Daoy (cell line): ENCODE results near the gene SUPT16H. TPM values are rescaled to one million over a fixed set of nuclear protein-coding genes. Genes with fewer than 3 reads are reported as not detected.
"Not testable (repeated sequence)": the region's sequence is repeated elsewhere in the genome, so short reads cannot be mapped to it uniquely, and the experiment has no call there.

ENCODE experiments used
- DNase-seq: peaks from one replicate; pipeline ENCODE4 v3.0.0-alpha.2; 2015; ENCODE audit warnings: low read depth
- total RNA-seq: library from RNA; depleted of rRNA; stranded (reverse); fragments of >200 nt; shearing (Covaris generic); gene quantifications from 2 replicates; pipeline ENCODE4 v1.2.3, GENCODE V29; 2014

SUPT16H gene
- total RNA-seq, 1 experiment from 2014 or later = 201 TPM

DNA sequence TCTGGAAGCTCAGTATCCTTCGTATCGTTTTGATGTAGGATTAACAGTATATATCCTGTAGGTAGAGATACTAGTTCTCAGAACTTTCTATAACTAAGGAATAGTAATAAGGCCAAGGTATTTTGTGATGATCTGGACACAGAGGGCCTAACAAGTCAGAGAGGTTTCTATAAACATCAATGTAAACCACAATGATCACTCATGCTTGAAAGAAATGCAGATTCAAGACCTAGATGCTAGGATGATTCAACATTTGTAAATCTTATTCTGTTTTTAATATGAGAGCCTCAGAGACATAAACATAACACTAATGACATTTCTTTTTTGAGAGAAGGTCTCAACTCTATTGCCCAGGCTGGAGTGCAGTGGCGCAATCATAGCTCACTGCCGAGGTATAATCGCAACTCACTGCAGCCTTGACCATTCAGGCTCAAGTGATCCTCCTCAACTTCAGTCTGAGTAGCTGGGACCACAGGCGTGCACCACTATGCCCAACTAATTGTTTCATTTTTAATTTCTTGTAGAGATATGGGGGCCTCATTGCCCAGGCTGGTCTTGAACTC, 16.2 kb downstream of the SUPT16H start:
- DNase-seq = no peak

DNA sequence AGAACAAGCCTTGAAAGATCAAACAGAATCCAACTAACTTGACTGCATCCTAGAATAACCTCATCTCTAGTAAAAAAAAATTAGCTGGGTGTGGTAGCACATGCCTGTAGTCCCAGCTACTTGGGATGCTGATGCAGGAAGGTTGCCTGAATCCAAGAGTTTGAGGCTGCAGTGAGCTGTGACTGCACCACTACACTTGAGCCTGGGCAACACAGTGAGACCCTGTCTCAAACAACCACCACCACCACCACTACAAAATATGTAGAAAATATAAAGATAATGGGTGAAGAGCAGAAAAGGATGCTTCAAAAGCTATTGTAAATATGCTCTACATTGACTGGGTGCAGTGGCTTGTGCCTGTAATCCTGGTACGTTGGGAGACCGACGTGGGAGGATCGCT, 27.3 kb downstream of the SUPT16H start:
- DNase-seq = no peak

DNA sequence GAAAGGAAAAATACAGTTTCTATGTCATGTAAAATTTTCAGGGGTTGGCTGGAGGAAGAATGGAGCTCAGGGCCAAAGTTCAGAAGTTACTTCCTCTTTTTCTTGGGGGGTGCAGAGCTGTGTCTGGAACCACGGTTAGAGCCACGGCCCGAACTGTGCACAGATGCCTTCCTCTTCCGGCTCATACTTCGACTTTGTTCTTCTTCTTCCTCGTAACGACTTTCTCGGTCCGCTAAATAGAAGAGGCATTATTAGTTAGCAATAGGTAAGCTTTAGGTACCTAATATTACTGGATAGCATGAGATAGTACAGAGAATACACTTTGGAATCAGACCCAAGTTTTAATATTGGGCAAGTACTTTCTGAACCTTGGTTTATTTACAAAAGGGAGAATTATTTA, 31.2 kb downstream of the SUPT16H start:
- no peak for DNase-seq

DNA sequence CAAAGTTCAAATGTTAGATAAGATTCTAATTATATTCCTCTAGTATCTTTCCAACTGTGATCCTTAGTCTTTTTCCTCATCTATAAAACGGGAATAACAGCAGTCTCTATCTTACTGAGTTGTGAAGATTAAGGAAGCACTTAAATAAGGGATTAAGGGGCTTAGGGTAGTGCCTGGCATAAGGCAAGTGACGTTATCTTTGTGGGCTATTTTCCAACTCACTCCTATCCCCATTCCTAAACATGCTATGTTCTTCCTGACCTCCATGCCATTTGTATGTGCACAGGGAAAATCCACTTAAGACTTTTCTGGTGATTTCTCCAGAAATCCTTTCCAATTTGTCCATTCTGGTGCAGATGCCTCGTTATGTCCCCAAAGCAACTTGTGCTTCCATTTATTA, 33.3 kb downstream of the SUPT16H start:
- DNase-seq = no peak

DNA sequence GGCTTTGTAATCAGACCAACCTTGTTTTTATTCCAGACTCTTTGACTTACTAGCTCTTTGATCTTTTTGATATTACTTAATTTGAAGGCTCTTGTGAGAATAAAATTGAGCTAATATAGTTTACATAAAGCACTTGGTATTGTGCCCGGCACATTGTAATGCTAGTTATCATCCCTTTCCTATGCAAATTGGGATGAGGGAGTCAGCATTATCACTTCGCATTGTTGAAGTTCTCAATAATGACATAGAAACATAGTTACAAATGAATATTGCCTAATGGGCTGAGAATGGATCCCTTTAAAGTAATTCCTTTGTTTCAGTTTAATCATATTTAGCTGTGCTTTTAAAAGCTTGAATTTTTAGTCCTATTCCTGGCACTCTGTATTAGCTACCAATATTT, 36.6 kb downstream of the SUPT16H start:
- DNase-seq = no peak

DNA sequence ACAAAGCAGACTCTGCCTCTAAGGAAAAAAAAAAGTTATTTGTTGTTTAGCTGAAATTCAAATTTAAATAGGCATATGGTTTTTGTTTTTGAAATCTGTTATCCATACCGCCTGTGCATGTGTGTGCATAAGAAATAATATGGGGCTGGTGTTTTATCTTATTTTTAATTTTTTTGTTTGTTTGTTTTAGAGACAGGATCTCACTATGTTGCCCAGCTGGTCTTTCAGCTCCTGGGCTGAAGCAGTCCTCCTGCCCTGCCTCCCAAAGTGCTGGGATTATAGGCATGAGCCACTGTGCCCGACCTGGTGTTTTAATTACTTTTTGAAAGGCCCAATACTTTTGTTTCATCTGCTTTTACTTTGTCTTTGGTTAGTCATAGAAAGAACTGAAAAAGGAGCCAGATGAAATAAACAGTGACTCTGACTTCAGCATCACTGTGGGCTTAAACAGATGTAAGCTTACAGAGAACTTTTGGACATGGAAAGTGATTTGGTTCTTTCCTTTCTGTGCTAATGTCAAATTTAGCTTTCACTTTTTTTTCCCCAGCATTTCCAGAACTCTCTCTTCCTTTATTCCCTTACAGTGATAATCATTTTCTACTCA, 37.2 kb downstream of the SUPT16H start:
- DNase-seq = no peak

DNA sequence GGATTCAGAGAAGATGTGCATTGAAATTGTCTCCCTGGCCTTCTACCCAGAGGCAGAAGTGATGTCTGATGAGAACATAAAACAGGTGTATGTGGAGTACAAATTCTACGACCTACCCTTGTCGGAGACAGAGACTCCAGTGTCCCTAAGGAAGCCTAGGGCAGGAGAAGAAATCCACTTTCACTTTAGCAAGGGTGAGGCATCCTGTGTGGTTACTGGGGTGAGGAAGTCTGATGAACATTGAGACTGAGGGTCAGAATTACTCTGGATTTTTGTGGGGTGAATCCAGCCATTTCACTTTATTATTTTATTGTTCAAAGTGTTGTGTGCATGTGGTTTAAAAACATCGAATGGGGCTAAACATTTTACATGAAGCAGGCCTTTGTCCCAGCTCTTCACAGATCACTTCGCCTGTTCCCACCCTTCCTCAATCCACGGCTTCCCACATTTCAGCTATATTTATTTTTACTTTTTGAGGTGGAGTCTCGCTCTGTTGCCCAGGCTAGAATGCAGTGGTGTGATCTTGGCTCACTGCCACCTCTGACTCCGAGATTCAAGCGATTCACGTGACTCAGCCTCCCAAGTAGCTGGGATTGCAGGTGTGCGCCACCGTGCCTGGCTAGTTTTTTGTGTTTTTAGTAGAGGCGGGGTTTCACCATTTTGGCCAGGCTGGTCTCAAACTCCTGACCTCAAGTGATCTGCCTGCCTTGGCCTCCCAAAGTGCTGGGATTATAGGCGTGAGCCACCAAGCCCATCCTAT, 40.6 kb downstream of the SUPT16H start:
- DNase-seq = no peak

DNA sequence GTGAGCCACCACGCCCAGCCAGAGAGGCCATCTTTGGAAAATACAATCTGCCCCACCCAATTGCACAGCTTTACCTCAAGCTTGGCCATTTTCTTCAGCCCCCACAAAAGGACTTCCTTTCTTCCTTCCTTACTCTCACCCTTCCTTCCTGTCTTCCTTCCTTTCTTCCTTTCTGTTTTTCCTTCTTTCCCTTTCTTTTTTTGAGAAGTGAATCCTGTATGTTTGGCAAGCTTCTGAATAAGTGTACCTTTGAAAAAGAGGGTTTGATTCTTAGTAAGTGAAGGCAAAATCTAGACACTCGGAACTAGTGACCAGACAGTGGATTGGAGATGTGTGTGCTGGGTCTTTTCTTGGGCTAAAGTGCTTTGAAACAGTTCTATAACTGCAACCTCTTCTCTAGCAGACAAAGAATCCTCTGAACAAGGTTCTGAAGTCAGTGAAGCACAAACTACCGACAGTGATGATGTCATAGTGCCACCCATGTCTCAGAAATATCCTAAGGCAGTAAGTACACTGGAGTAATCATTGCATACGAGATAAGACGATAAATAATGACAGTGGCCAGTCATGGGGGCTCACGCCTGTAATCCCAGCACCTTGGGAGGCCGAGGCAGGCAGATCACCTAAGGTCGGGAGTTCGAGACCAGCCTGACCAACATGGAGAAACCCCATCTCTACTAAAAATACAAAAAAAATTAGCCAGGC, 49.5 kb downstream of the SUPT16H start:
- no peak for DNase-seq

DNA sequence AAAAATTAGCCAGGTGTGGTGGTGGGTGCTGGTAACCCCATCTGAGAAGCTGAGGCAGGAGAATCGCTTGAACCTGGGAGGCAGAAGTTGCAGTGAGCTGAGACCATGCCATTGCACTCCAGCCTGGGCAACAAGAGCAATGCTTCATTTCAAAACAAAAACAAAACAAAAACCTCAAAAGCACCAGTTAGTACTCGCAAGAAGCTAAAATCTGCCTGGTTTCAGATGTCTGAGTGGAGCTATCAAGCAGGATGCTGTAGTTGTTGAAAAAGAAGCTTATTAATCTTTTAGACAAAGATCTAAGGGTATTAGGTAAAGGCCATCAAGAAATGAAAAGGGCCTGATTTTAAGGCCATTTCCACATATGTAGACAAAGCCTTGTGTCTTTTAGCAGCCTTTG, 50.9 kb downstream of the SUPT16H start:
- no peak for DNase-seq

DNA sequence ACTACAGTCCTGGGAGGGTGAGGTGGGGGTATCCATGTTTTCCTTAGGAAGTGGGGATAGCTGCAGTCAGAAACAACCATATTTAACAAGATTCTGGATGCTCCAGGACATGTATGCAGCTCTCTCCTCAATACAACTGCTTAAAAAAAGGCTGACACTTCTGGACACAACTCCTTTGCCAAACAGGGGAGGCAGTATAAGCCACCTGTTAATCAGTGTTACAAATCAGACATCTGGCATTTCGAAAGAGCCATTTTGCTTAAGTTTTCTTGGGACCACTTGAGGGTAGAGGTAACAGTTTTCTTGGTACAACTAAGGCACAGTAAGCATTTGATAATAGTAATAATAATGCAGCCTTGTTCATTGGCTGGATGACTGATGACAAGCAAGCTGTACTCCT, 56.8 kb downstream of the SUPT16H start:
- no peak for DNase-seq

DNA sequence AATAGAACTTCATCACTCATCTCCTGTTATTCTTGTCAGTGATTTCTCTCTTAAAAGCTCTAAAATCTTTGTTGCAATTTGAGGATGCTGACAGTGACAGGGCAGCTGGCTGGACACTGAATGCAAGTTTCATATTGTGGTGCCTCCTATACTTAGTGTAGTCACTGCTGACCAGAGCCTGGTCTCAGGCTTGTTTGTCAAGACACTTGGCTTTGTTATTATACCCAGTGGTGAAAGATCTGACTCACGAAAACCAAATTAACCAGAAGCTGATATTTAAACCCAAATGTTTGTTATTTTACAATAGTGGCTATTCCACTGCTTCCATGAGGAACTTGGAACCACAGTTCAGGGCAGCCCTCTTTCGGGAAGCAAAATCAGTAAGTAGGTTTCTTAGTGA, 61.1 kb downstream of the SUPT16H start:
- DNase-seq = no peak

DNA sequence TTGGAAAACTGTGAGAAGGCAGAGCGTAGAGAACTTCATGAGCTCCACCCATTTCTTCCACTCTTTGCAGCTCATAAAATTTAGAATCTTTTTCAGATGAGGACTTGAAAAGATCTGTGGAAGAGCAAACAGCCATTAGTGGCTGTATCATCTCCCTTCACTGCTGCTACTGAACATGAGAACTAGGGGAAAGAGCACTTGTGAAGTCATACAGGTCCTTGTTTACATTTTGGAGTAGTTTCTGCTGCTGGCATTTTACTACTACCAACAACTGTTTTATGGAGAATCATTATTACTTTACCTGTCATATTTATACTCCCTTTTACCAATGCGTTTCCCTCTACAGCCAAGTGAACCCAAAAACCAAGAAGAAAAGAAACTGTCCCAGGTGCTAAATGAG, 62.9 kb downstream of the SUPT16H start:
- DNase-seq = no peak

DNA sequence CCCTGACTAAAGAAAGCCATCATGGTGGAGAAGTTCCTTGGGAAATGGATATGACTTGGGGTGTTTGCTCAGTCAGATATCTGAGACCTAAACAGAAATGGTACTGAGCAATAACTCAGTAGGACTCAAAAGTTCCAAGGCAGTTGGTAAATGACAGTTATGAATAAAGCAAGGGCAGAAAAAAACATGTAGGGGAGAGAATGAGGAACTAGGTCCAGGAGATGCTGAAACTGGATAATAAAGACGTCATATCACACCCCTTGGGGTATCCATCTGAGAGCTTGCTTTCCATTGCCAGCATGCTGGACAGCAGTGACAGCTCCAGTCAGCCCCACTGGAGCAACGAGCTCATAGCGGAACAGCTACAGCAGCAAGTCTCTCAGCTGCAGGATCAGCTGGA, 66.4 kb downstream of the SUPT16H start:
- no peak for DNase-seq

DNA sequence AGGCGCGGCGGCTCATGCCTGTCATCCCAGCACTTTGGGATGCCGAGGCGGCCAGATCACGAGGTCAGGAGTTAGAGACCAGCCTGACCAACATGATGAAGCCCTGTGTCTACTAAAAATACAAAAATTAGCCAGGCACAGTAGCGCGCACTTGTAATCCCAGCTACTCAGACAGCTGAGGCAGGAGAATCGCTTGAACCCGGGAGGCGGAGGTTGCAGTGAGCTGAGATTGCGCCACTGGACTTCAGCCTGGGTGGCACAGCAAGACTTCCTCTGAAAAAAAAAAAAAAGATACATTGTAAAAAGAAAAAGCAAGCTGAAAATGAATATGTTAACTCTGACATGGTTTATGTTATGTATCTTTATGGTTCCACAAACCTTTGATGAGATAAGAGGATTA, 70.3 kb downstream of the SUPT16H start:
- DNase-seq = no peak

DNA sequence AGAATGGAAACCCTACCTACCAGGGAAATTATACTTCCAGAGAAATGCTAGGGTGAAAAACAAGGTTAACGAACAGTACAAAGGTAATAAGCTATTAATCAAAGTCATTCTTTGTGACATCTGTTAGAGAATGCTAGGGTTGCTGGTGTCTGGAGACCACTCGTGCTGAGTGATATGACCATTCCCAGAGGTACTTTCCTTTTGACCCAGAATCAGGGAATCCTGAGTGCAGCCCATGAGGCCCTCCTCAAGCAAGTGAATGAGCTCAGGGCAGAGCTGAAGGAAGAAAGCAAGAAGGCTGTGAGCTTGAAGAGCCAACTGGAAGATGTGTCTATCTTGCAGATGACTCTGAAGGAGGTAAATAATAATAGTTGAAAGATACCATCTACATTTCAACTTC, 72.2 kb downstream of the SUPT16H start:
- DNase-seq = no peak

DNA sequence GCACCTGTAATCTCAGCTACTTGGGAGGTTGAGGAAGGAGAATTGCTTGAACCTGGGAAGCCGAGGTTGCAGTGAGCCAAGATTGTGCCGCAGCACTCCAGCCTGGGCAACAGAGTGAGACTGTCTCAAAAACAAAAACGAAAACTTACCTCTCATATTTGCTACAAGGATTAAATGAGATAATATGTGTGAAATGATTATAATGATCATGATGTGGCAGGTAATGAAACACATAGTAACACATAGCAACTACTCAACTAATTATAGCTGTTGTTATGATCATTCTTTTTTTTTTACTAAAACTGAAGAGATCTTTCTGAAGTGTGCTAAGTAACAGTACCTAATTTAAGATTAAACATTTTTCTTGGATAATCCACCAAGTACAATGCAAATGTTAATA, 73.9 kb downstream of the SUPT16H start:
- DNase-seq = no peak

DNA sequence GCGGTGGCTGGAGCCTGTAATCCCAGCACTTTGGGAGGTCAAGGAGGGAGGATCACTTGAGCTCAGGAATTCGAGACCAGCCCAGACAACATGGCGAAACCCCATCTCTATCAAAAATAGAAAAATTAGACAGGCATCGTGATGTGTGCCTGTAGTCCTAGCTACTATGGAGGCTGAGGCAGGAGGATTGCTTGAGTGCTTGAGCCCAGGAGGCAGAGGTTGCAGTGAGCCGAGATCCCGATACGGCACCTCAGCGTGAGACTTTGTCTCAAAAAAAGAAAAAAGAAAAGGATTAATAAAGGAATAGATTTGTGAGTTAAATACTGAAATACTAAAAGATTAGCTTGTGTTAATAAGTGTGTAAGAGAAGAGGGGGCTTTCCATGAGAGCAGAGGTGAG, 74.6 kb downstream of the SUPT16H start:
- no peak for DNase-seq

DNA sequence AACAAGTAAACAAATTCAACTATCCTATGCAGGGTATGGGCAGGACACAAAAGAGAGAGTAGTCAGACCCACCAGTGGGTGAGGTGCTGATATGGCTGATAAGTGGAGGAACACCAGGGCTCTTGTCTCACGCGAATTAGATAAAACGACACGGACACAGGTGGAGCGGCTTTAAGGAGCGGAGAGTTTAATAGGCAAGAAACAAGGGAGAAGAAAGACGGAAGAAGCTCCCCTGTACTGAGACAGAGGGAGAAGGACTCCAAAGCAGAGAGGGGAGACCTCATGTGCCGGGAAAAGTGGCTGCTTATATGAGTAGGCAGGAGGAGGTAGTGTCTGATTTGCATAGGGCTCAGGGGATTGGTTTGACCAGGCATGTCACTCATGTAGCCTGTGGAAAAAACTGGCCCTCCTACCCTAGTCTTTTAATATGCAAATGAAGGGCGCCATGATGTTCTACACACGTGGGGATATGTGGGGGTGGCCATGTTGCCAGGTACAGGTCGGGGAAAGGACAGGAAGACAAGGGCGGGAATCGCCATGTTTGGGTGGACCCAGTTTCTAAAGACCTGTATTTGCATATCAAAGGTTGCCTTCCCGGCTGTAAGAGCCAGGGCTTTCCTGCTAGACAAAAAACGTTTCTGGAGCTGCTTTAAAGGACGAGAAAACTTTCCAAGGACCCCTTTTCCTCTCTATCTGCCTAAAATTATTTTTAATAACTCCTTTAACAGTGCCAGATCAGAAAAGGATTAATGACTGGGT, 75.2 kb downstream of the SUPT16H start:
- peak; percentile 90 for DNase-seq

DNA sequence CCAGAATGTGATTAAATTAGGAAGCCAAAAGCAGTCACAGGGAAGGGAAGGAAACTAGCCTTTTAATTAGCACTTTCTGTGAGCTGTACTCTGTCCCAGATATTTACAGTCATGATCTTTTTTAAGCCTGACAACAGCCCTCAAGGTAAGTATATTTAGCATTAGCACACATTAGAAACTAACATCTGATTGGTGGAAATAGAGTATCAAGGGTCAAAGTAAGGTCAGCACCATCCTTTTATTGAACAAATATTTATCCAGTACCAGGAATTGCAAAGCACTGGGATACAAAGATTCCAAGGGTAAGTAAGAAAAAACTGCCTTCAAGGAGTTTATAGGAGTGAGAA, 75.7 kb downstream of the SUPT16H start:
- no peak for DNase-seq

DNA sequence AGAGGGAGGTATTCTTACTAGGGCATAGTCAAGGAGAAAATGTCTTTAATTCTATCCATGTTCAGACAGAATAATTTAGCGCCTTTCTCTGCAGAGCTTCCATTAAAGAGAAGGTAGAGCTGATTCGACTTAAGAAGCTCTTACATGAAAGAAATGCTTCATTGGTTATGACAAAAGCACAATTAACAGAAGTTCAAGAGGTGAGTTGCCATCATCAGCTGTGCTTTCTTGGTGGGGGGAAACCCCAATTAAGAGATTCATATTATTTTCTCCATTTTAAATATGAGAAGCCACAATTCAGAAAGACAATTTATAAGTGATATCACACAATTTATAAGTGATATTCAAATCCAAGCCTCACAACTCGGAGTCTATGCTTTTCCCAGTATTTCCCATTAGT, 76.2 kb downstream of the SUPT16H start:
- DNase-seq = no peak

DNA sequence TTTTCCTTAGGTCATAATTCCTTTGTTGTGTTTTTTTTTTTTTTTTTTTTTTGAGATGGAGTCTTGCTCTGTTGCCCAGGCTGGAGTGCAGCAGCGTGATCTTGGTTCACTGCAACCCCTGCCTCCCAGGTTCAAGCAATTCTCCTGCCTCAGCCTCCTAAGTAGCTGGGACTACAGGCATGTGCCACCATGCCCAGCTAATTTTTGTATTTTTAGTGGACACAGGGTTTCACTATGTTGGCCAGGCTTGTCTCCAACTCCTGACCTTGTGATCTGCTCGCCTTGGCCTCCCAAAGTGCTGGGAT, 81.0 kb downstream of the SUPT16H start:
- not testable (repeated sequence) for DNase-seq

DNA sequence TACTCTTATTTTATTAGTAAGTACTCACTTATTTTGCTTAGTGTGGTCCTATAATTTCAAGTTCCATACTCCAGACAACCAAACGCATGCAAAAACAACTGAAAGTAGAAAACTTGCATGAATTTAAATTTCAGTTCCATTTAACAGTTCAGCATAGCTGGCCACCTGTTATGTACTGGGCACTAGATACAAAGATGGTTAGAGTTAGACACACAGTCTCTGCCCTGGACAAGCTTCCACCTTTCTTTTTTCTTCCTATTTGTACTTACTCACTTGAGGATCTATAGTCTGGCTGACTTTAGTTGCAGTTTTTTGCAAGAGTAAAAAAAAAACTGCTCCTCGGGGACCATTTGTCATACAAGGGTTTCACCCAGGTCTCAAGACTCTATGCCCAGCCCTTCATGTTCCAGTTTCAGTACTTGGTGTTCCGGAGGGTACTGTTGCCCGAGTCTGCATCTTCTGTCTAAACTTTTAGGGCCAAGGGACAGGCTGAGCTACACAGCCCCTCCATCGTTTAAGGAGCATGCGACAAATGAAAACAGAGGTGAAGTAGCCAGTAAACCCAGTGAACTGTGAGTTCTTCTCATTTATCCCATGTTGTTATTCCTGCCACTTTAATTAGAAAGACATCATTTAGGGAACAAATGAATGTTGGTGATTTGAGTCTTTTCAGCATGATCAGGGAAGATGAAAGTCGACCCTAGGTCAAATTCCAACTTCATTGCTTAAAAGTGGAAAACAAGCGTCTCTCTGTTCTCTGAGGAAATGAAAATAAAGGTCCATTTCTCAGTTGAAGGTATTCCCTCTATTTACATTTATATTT, 81.6 kb downstream of the SUPT16H start:
- DNase-seq = no peak
